GM12878 (cell line): ENCODE data around the gene TTC39C.

Experiments
- ATF2 ChIP-seq: IDR thresholded peaks from 2 replicates; pipeline ENCODE4 v1.6.1; 2012; ENCODE audit warnings: low read length, inconsistent platforms
- DPF2 ChIP-seq: fragments of 450-650 bp; IDR thresholded peaks from 2 replicates; pipeline ENCODE4 v1.6.1; 2017; ENCODE audit warnings: mild to moderate bottlenecking
- MTA2 ChIP-seq: fragments of 450-650 bp; IDR thresholded peaks from 2 replicates; pipeline ENCODE4 v1.6.1; 2016; ENCODE audit warnings: low read depth, mild to moderate bottlenecking, moderate library complexity
- MXI1 ChIP-seq: fragments of 150-350 bp; IDR thresholded peaks from 2 replicates; pipeline ENCODE4 v1.6.1; 2011; ENCODE audit warnings: low read depth, mild to moderate bottlenecking, inconsistent platforms, low read length, improper control_type of control experiment
- POLR2A ChIP-seq: IDR thresholded peaks from 2 replicates; pipeline ENCODE4 v1.6.1; 2011; ENCODE audit warnings: low read depth, mild to moderate bottlenecking, low read length
- SMC3 ChIP-seq: IDR thresholded peaks from 2 replicates; pipeline ENCODE4 v1.6.1; 2011; ENCODE audit warnings: low read length, improper control_type of control experiment, borderline replicate concordance
- TBL1XR1 ChIP-seq: IDR thresholded peaks from 2 replicates; pipeline ENCODE4 v1.6.1; 2012; ENCODE audit warnings: low read depth, low read length, improper control_type of control experiment
- YY1 ChIP-seq: IDR thresholded peaks from 2 replicates; pipeline ENCODE4 v1.6.1; 2011; ENCODE audit warnings: low read depth, mild to moderate bottlenecking, low read length

- no peak for TF ChIP-seq ATF2
- no peak for TF ChIP-seq POLR2A
- TF ChIP-seq MXI1: no peak
- TF ChIP-seq YY1: no peak
- no peak for TF ChIP-seq MTA2
- no peak for TF ChIP-seq DPF2
- no peak for TF ChIP-seq SMC3
- TF ChIP-seq TBL1XR1: no peak
These were observed 23.8 kb upstream of the TTC39C start for GRCh38 chr18:23990474-23991410.
